GM18505 (cell line): ENCODE measurements around the gene TUBA3C.

ENCODE experiments used
- ATAC-seq: cut with Tn5 transposase; IDR thresholded peaks from one replicate; pipeline ENCODE4 v1.9.1; 2021; ENCODE audit not compliant: unreplicated experiment
- POLR2A ChIP-seq: IDR thresholded peaks from 4 replicates; pipeline ENCODE4 v1.6.1; 2011; ENCODE audit warnings: borderline replicate concordance; ENCODE audit not compliant: insufficient read depth, insufficient read length; ENCODE audit errors: extremely low read depth

Gene TUBA3C

DNA sequence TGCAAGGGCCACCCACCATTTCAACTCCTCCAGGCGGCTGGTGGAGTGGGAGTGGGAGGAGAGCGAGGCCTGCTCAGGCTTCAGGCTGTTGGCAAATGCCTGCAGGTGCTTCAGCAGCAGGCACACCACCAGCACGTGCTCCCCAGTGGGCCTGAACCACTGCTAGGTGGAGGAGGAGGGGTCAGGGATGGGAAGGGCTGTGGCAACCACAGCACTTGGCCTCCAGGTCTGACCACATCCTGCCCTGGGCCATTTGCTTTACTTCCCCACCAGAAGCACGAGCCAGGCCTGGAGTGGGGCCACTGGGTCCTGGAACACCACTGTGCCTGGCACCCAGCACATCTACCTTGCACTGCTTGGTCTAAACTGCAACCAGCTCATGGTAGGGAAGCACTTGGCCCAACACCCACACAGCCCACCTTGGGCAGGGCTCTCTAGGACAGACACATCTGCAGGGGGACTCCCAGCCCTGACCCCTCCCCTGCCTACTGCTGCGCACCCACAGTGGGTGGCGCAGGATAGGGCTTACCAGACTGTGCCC is 26.2 kb downstream of the TUBA3C start:
- ATAC-seq: no peak
- no peak for TF ChIP-seq POLR2A

DNA sequence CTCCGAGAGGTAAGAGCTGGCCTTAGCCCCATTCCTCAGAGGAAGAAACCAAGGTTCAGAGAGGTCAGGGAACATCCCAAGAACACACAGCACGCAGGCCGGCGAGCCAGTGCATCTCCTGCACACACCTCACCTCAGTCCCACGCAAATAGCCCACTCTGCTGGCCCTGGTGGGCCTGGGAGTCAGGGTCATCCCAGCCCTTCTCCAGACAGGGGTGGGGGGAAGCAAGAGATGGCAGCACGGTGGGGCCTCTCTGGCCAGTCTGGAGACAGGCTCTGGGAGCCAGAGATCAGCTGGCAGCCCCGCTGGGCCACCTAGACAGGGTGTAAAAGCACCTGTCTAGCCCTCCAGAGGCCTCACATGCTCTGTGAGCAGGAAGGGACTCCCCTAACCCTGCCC is 26.8 kb downstream of the TUBA3C start:
- TF ChIP-seq POLR2A: no peak
- ATAC-seq: no peak

DNA sequence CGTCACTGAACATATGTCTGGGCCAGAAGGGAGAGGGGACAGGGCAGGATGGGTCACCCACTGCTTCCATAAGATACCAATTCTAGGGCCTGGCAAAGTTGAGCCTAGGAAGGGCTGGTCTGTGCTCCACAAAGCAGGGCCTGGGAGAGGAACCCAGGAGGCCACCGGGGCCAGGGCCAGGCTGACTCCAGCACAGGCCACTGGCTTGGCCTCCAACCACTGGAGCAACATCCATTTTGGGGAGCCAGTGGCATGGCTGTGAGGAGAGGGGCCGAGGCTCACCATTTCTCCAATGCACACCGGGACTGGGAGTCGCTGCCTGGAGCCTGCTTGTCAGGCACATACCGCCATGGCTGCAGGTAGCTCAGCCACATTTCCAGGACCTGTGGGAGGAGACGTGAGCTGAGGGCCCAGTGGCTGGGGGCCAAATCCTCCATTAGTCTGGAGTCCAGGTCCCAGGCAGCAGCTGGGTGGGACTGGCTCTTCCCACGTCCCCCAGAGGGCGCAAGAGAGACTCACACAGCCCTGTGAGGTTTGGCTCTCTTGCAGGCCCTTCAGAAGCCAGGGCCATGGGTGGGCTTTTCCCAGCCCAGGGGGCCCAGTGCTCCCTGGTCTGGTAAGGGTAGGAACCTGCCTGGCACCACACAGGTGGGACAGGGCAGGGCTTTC is 27.7 kb downstream of the TUBA3C start:
- TF ChIP-seq POLR2A: no peak
- no peak for ATAC-seq

DNA sequence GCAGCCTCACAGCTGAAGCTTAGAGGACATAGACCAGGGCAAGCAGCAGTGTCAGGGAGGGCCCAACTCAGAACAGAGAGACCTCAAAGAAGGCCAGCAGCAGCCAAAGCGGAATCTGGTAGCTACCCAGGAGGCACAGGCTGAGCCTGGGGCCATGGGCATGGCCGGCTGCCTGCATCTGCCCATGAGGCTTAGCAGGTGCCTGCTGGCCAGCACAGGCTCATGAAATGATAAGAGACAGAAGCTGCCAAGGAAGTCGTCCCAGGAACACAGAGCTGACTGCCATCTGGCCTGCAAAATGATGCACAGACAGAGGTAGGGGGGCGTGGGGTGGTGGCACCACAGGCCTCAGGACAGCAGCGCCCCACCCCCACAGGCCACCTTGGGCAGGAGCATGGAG is 29.2 kb downstream of the TUBA3C start:
- TF ChIP-seq POLR2A: no peak
- no peak for ATAC-seq

DNA sequence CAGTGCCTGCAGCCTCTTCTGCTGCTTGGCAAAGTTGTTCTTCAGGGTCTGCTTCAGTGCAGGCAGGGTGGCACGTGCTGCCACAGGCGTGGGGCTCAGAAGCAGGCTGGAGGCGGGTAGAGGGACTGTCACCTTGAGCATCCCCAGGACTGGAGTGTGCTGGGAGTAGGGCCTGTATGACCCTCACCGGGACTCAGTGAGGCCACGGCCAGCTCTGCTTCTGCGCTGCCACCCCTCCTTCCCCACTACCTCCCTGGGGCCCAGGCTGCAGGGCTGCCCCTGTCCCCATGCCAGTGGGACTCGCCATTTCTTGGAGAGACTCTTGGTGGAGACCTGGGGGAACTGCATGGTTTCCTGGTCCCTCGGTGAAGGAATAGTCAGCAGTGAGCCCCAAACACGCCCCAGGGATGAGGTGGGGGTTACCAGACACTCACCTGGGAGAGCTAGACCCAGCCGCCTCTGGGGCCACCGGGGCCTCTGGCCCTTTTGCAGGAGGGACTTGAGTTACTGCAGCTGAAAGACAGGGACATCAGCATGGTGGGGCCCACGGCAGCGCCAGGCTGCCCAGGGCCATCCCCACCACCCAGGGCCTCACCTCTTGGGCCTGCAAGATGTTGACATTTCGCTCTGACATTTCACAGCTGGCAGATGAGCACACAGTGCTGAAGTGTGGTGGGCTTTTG is 29.9 kb downstream of the TUBA3C start:
- no peak for TF ChIP-seq POLR2A
- ATAC-seq: no peak

DNA sequence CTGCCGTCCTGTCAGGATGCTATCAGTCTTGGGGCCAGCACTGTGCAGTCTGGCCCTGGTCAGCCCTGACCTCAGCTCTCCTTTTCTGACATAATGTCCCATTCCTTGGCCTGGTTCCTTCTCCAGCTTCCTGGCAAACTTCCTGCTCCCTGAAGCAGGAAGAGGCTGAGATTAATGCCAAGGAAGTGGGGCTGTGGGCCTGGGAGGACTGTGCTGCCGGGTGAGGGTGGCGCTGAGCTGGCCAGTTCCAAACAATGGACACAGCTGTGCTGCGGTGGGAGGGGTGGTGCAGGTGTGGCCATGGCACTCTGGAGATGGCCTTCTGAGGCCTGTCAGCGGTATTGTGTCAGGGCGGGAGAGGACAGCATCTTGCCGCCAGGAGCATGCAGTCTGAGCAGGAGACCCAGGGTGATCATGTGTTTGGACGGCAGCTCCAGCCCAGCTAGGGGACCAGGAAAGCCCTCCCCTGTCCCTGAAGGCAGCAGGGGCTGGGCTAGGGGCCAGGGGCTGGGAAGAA is 30.9 kb downstream of the TUBA3C start:
- no peak for ATAC-seq
- TF ChIP-seq POLR2A: no peak

DNA sequence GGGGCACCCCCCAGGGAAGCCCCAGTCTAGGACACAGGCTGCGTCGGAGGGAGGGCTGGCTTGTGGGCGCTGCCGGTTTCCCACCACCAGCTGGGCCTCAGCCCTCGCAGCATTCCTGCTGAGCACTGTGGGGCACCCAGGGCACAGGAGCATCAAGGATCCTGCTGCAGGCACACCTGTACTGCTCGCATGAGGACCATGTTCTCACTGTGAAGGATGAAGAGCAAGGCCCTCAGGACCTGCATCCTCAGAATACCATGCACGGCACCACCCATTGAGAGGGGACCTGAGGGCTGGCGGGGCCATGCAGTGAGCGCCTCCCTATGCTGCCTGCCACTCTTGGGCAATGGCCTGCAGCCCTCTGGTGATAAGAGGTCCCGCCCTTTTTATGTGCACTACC is 31.4 kb downstream of the TUBA3C start:
- no peak for TF ChIP-seq POLR2A
- no peak for ATAC-seq

DNA sequence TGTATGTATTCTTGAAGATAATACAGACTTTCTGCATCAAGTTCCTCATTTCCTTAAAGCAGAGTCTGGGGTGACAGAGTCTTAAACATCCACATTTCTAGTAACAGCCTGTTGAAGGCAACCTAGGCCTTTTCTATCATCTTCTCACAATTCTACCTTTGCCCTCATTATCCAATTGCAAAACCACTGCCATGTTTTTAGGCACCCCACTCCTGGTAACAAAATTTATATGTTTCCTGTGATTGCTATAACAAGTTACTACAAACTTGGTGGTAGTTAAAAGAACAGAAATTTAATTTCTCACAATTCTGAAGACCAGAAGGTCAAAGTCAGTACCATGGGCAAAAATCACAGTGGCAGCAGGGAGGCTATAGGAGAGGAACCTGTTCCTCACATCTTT is 33.1 kb downstream of the TUBA3C start:
- TF ChIP-seq POLR2A: no peak
- no peak for ATAC-seq
